Measurements from ENCODE around the gene SLC35A5. TPM values are rescaled to one million over a fixed set of nuclear protein-coding genes. Genes with fewer than 3 reads are reported as not detected.

Gene SLC35A5
- total RNA-seq, 1 experiment from 2014 or later, result 21.4 TPM

DNA sequence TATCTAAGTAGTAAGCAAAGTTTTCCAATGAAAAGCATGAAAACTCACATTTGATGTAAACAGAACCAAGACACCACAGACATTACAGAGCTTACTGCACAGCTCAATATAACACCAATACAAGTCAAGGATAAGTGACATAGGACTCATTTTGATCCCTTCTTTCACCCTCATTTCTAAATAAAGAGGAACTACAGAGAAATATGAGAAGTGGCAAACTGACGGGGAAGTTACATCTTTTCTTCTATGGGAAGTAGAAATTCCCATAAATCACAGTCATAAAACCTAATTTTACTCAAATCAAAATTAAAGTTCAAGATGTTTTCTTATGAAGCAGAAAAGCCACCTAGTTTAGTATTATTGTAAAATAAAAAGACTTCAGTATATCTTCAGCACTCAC, 3.9 kb upstream of the SLC35A5 start:
- ChIA-PET RAD21 (ENCODE audit: low non-redundant PET in 1 of 2, low total read pairs in 2 of 2, uncharacterized antibody in 2 of 2, unreplicated experiment in 2 of 2) (no interaction called here), POLR2A (no interaction called here), CTCF (no interaction called here)
- no peak overlapping the region for H3K4me2 ChIP-seq (ENCODE audit: low read length)
- no TSS peak for BruUV-seq (replicated peaks)
- no peak for TF ChIP-seq YY1 (IDR thresholded peaks at IDR 0.05; ENCODE audit: extremely low read depth, insufficient replicate concordance, low read depth, low read length)
- no peak for TF ChIP-seq ZFX (IDR thresholded peaks at IDR 0.05)
- no peak for TF ChIP-seq TCF7L2 (IDR thresholded peaks at IDR 0.05; ENCODE audit: borderline replicate concordance, extremely low read depth, insufficient read depth, insufficient read length)
- no peaks in the 10 kb centered on the region for H3K9me2 ChIP-seq (ENCODE audit: insufficient read depth)
- H3K79me2 ChIP-seq (ENCODE audit: insufficient read depth, low read length), result peaks cover 70% of the 10 kb centered on the region
- H3K4me3 ChIP-seq (replicated peaks in 1 of 2; ENCODE audit: low read depth in 1 of 2, low read length in 2 of 2), result no peak overlapping the region
- H4K20me1 ChIP-seq (ENCODE audit: insufficient read depth), result no peaks in the 10 kb centered on the region
- H3K9ac ChIP-seq (ENCODE audit: low read length), result no peak overlapping the region
- no peak overlapping the region for H3K27ac ChIP-seq (ENCODE audit: low read depth, low read length)
- H3K36me3 ChIP-seq (ENCODE audit: control insufficient read depth in 1 of 2, insufficient read depth in 2 of 2, low read length in 2 of 2), result no peaks in the 10 kb centered on the region
- peaks cover 8 to 9% of the 10 kb centered on the region in 2 experiments; a peak in 3 of 4 replicates for H3K4me1 ChIP-seq (ENCODE audit: control insufficient read depth in 1 of 2, insufficient read depth in 2 of 2, low read length in 2 of 2)
- ATAC-seq, result no peak
- H3K9me3 ChIP-seq (ENCODE audit: control insufficient read depth in 1 of 2, insufficient read depth in 1 of 2, low read depth in 1 of 2, low read length in 2 of 2), result no peaks in the 10 kb centered on the region
- H3K27me3 ChIP-seq (ENCODE audit: insufficient read depth, low read length), result no peaks in the 10 kb centered on the region
- DNase-seq (ENCODE audit: low read depth, low spot score), result no peak
- intact Hi-C loops (cut with micrococcal nuclease), result loop anchor here (1.0 kb wide), 1 partner anchor 18 kb away; no protein-coding TSS in a partner anchor
- no peak overlapping the region for H2AFZ ChIP-seq (ENCODE audit: low read depth, low read length, poor library complexity, severe bottlenecking)

DNA sequence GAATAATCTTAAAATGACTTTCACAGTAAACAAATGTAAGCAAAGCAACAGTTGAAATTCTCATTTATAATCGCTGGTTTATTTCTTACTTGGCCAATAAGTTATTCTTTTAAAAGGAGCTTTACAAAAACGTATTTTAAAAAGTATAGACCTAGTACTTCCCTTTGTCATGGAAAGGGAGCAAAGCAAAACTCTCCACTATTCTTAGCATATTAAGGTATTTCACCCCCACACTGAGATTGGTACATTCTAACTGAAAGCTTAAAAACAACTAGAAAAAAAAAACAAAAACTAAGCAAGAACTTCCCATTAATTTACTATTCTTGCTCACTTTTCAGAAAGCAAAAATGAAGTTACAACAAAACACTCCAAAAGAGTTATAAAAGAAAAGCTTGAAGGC, 1.5 kb upstream of the SLC35A5 start:
- Histone ChIP-seq H3K79me2 (ENCODE audit: insufficient read depth, low read length) (peaks cover 47% of the 10 kb centered on the region), H3K9ac (ENCODE audit: low read length) (peak overlapping the region; percentile 81), H3K36me3 (ENCODE audit: control insufficient read depth in 1 of 2, insufficient read depth in 2 of 2, low read length in 2 of 2) (no peaks in the 10 kb centered on the region), H3K9me2 (ENCODE audit: insufficient read depth) (no peaks in the 10 kb centered on the region), H2AFZ (ENCODE audit: low read depth, low read length, poor library complexity, severe bottlenecking) (no peak overlapping the region), H3K4me2 (ENCODE audit: low read length) (peak overlapping the region; percentile 81), H4K20me1 (ENCODE audit: insufficient read depth) (no peaks in the 10 kb centered on the region), H3K9me3 (ENCODE audit: control insufficient read depth in 1 of 2, insufficient read depth in 1 of 2, low read depth in 1 of 2, low read length in 2 of 2) (no peaks in the 10 kb centered on the region), H3K27me3 (ENCODE audit: insufficient read depth, low read length) (no peaks in the 10 kb centered on the region), H3K27ac (ENCODE audit: low read depth, low read length) (no peak overlapping the region; the same call in 1 of the 2 replicates), H3K4me1 (ENCODE audit: control insufficient read depth in 1 of 2, insufficient read depth in 2 of 2, low read length in 2 of 2) (peaks cover 9 to 11% of the 10 kb centered on the region in 2 experiments; a peak in 3 of 4 replicates), H3K4me3 (replicated peaks in 1 of 2; ENCODE audit: low read depth in 1 of 2, low read length in 2 of 2) (peak overlapping the region; percentile 80 to 94)
- DNase-seq (ENCODE audit: low read depth, low spot score) (no peak), ATAC-seq (no peak)
- TF ChIP-seq SIN3A (IDR thresholded peaks at IDR 0.05; ENCODE audit: low read depth), result no peak
- TF ChIP-seq, protein P1, sequence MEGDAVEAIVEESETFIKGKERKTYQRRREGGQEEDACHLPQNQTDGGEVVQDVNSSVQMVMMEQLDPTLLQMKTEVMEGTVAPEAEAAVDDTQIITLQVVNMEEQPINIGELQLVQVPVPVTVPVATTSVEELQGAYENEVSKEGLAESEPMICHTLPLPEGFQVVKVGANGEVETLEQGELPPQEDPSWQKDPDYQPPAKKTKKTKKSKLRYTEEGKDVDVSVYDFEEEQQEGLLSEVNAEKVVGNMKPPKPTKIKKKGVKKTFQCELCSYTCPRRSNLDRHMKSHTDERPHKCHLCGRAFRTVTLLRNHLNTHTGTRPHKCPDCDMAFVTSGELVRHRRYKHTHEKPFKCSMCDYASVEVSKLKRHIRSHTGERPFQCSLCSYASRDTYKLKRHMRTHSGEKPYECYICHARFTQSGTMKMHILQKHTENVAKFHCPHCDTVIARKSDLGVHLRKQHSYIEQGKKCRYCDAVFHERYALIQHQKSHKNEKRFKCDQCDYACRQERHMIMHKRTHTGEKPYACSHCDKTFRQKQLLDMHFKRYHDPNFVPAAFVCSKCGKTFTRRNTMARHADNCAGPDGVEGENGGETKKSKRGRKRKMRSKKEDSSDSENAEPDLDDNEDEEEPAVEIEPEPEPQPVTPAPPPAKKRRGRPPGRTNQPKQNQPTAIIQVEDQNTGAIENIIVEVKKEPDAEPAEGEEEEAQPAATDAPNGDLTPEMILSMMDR (IDR thresholded peaks at IDR 0.05 in 2 of 3, conservative IDR thresholded peaks at IDR 0.05 in 1 of 3; ENCODE audit: borderline replicate concordance in 1 of 3, insufficient read depth in 1 of 3, low read depth in 2 of 3, low read length in 2 of 3), result no peak
- no peak for TF ChIP-seq SRF (IDR thresholded peaks at IDR 0.05; ENCODE audit: low read depth)
- no peak for TF ChIP-seq ELF1 (IDR thresholded peaks at IDR 0.05; ENCODE audit: borderline replicate concordance, low read depth)
- TF ChIP-seq, protein P2, sequence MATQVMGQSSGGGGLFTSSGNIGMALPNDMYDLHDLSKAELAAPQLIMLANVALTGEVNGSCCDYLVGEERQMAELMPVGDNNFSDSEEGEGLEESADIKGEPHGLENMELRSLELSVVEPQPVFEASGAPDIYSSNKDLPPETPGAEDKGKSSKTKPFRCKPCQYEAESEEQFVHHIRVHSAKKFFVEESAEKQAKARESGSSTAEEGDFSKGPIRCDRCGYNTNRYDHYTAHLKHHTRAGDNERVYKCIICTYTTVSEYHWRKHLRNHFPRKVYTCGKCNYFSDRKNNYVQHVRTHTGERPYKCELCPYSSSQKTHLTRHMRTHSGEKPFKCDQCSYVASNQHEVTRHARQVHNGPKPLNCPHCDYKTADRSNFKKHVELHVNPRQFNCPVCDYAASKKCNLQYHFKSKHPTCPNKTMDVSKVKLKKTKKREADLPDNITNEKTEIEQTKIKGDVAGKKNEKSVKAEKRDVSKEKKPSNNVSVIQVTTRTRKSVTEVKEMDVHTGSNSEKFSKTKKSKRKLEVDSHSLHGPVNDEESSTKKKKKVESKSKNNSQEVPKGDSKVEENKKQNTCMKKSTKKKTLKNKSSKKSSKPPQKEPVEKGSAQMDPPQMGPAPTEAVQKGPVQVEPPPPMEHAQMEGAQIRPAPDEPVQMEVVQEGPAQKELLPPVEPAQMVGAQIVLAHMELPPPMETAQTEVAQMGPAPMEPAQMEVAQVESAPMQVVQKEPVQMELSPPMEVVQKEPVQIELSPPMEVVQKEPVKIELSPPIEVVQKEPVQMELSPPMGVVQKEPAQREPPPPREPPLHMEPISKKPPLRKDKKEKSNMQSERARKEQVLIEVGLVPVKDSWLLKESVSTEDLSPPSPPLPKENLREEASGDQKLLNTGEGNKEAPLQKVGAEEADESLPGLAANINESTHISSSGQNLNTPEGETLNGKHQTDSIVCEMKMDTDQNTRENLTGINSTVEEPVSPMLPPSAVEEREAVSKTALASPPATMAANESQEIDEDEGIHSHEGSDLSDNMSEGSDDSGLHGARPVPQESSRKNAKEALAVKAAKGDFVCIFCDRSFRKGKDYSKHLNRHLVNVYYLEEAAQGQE (IDR thresholded peaks at IDR 0.05; ENCODE audit: low read depth), result no peak
- TF ChIP-seq SP1 (IDR thresholded peaks at IDR 0.05; ENCODE audit: low read depth), result no peak
- TF ChIP-seq EZH2phosphoT487 (IDR thresholded peaks at IDR 0.05; ENCODE audit: borderline replicate concordance), result no peak
- no peak for TF ChIP-seq EZH2 (IDR thresholded peaks at IDR 0.05)
- TF ChIP-seq RAD21 (IDR thresholded peaks at IDR 0.05; ENCODE audit: low read depth), result no peak
- TF ChIP-seq POLR2A (IDR thresholded peaks at IDR 0.05; ENCODE audit: borderline replicate concordance, extremely low read depth, insufficient read depth, insufficient read length), result no peak
- no peak for TF ChIP-seq FOSL1 (IDR thresholded peaks at IDR 0.05; ENCODE audit: low read depth)
- POLR2A ChIA-PET, result no interaction called here
- intact Hi-C loops (cut with micrococcal nuclease), result loop anchor here (5.0 kb wide), 1 partner anchor 432 kb away; the partner anchor contains the start of gene GTPBP8
- CTCF ChIA-PET, result interaction anchor here (1.7 kb wide), 1 partner anchor 449 kb away, joined by 4 read pairs; no protein-coding TSS in a partner anchor
- no TSS peak for BruUV-seq (replicated peaks)
- RAD21 ChIA-PET (ENCODE audit: low non-redundant PET in 1 of 2, low total read pairs in 2 of 2, uncharacterized antibody in 2 of 2, unreplicated experiment in 2 of 2), result no interaction called here
